GM06990 (cell line): ENCODE results near the gene TMC8.
A peak's percentile ranks its signal among the peaks of the same experiment; 100 is the strongest.

Experiments
- DNase-seq: peaks from one replicate; pipeline ENCODE4 v3.0.0-alpha.2; 2011; ENCODE audit not compliant: insufficient read length; ENCODE audit errors: extremely low read depth
- H3K27me3 ChIP-seq: replicated peaks from 2 replicates; pipeline ENCODE4 v1.6.0; 2011; ENCODE audit warnings: low read length; ENCODE audit not compliant: control insufficient read depth, insufficient read depth
- H3K36me3 ChIP-seq: 2 replicates; pipeline ENCODE4 v1.5.1; 2011; ENCODE audit warnings: low read length; ENCODE audit not compliant: control insufficient read depth, insufficient read depth
- H3K4me3 ChIP-seq: replicated peaks from 2 replicates; pipeline ENCODE4 v1.5.1; 2011; ENCODE audit warnings: low read depth, mild to moderate bottlenecking, control low read depth, low read length
- TF ChIP-seq, protein P1 (sequence below): IDR thresholded peaks from 2 replicates; pipeline ENCODE4 v1.5.1; 2011; ENCODE audit warnings: low read length, control low read depth, mild to moderate bottlenecking, inconsistent platforms; ENCODE audit not compliant: insufficient read depth, poor library complexity, severe bottlenecking

TMC8 gene

DNA sequence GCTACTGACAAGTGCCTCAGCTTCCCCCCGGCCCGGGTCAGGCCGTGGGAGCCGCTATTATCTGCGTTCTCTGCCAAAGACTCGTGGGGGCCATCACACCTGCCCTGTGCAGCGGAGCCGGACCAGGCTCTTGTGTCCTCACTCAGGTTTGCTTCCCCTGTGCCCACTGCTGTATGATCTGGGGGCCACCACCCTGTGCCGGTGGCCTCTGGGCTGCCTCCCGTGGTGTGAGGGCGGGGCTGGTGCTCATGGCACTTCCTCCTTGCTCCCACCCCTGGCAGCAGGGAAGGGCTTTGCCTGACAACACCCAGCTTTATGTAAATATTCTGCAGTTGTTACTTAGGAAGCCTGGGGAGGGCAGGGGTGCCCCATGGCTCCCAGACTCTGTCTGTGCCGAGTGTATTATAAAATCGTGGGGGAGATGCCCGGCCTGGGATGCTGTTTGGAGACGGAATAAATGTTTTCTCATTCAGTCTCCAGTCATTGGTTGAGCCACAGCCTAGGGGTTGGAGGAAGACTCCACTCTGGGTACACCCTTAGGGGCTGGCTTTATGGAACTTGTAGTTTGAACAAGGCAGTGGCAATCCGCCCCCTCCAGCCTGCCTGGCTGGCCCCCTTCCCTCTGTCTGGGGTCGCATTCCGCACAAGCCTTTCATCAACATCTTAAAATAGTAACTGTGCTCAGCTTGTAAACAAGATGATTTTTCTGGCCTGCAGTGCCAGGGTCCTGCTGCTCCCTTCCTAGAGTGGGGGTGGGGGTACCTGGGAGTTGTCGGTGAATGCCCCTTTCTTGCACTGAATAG, 41.9 kb downstream of the TMC8 start:
- peaks cover 44% of the 10 kb centered on the region for H3K36me3 ChIP-seq
- peak overlapping the region; percentile 97 for H3K4me3 ChIP-seq
- DNase-seq, result no peak
- no peaks in the 10 kb centered on the region for H3K27me3 ChIP-seq
- TF ChIP-seq, protein P1, sequence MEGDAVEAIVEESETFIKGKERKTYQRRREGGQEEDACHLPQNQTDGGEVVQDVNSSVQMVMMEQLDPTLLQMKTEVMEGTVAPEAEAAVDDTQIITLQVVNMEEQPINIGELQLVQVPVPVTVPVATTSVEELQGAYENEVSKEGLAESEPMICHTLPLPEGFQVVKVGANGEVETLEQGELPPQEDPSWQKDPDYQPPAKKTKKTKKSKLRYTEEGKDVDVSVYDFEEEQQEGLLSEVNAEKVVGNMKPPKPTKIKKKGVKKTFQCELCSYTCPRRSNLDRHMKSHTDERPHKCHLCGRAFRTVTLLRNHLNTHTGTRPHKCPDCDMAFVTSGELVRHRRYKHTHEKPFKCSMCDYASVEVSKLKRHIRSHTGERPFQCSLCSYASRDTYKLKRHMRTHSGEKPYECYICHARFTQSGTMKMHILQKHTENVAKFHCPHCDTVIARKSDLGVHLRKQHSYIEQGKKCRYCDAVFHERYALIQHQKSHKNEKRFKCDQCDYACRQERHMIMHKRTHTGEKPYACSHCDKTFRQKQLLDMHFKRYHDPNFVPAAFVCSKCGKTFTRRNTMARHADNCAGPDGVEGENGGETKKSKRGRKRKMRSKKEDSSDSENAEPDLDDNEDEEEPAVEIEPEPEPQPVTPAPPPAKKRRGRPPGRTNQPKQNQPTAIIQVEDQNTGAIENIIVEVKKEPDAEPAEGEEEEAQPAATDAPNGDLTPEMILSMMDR, result no peak

DNA sequence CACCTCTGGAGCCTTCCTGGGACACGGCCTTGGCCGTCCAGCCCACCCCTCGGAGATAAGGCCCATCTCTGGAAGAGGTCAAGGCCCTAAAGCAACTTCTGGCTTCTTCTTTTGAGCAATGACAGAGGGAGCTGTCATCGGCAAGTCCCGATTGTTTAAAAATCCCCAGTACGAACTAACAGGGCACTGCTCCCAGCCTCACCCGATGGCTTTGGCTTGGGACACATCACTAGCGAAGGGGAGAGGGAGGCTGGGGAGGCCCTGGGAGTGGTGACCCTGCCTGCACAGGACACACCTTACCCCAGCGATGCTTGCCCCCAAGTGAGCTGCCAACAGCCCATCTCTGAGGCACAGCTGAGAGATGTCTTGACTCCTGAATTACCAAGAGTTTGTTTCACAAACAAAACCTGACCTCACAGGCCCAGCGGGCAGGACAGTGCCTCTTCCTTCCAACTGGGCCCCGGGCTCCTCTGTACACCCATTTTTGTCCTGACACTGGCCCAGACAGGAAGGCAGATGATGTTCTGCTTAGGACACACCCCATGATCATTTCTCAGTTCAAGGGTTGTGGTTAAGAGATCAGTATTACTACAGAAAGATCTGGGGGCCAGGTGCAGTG, 42.6 kb downstream of the TMC8 start:
- Histone ChIP-seq H3K36me3 (peaks cover 44% of the 10 kb centered on the region), H3K4me3 (peak overlapping the region; percentile 97), H3K27me3 (no peaks in the 10 kb centered on the region)

DNA sequence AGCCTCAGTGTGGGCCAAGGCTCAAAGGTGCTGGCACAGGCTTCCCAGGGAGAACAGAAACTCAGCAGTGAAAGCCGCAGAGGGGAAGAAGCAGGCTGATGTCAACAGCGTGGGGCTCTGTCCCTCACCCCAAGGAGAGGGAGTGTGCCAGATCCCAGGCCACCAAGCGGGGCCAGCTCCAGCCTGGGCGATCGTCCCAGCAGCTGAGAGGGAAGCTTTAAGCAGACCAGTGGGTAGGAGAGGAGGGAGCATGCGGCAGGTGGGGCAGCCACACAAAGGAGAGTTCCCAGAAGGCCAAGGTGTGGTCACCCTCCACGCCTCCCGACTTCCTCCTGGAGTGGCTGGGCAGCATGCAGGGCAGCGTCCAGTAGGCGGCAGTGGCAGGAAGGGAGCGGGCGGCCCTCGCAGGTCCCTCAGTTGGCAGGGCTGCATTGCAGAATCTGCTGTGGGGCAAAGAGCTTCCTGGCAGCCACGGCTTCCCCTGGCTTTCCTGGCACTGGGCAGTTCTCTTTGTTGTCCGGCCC, 43.8 kb downstream of the TMC8 start:
- no peak for DNase-seq
- Histone ChIP-seq H3K36me3 (peaks cover 47% of the 10 kb centered on the region), H3K4me3 (no peak overlapping the region), H3K27me3 (no peaks in the 10 kb centered on the region)
- TF ChIP-seq, protein P1, result peak; percentile 17

More for the DNA sequence above, 42.6 kb downstream of the TMC8 start:
- peak; percentile 71 for DNase-seq
- TF ChIP-seq, protein P1, result no peak

DNA sequence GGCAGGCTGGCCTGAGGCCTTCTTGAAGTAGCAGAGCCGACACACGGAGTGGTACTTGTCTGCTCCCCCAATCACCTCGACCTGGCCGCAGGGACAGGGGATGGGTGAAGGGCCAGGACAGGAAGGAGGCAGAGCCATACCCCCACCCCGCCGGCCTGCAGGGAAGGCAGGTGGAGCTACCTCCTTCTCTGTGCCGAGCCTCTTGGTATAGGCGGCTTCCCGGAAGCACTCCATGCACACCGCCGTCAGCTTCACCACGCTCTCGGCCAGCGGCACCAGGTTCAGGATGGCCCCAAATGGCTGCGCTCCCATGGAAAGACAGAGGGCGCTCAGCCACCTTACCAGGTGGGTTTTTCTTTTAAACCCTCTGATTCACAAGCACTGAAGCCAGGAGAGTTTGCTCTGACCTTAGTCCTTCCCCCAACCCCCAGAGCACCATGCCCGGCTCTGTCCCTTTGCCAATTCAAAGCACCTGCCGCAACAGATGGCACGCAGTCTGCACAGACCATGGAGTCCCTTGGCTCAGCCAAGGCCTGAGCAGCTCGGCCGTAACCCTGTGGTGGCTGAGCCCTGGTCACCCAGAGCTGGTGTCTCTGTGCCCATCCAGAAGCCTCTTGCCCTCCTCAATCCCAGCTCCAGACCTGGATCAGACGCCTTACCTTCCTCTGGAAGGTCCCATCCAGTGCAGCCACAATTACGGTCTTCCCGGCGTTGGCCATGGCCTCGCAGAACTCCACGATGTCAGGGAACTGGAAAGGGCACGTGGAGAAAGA, 44.5 kb downstream of the TMC8 start:
- no peaks in the 10 kb centered on the region for H3K27me3 ChIP-seq
- H3K4me3 ChIP-seq, result no peak overlapping the region
- H3K36me3 ChIP-seq, result peaks cover 41% of the 10 kb centered on the region
- no peak for DNase-seq
- TF ChIP-seq, protein P1, result peak; percentile 1

DNA sequence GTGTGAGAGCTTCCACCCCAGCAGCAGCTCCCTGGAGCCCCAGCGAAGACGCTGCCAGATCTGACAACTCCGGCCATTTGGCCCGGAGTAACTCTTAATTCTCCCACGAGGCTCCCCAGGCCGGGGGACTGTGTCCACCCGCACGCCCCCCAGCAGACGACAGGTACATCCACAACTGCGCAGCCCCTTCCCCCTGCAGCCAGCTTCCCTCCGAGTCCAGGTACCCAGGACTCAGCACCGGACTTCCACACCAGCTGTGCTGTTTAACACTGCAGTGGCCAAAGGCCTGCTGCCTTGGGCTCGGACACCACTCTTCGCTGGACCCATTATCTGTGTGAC, 45.0 kb downstream of the TMC8 start:
- no peak for DNase-seq
- no peaks in the 10 kb centered on the region for H3K27me3 ChIP-seq
- H3K36me3 ChIP-seq, result peaks cover 40% of the 10 kb centered on the region
- no peak overlapping the region for H3K4me3 ChIP-seq
- TF ChIP-seq, protein P1, result no peak
